HG02885 (cell line): ENCODE data around the gene ELOVL6.
"Not testable (repeated sequence)": the region's sequence is repeated elsewhere in the genome, so short reads cannot be mapped to it uniquely, and the experiment has no call there.

ENCODE experiments used
- ATAC-seq: cut with Tn5 transposase; IDR thresholded peaks from one replicate; pipeline ENCODE4 v1.9.1; 2021; ENCODE audit warnings: mild to moderate bottlenecking; ENCODE audit not compliant: unreplicated experiment, poor library complexity

The ELOVL6 gene

DNA sequence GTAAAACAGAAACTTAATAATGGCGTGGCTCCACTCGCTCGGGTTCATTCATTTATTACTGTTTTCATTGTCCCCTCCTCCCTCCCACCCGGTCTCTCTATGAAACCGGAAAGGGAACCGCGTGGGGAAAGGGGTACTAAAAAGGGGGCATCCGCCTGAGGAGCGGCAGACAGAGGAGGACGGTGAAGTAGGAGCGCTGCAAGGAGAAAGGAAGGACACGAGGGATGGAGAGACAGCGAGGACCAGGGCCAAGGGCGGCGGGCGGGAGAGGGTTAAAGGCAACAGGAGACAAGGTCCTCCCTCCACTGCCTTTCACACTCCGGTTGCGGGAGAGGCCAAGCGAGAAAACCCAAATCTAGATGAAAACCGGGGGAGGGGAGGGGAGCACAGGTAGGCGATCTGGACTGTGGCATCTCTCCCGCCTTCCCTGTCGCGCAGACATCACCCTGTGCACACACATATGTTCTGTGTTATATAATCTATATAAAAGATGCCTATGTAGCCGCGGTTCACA lies 829 bp downstream of the ELOVL6 start:
- peak; percentile 18 for ATAC-seq

DNA sequence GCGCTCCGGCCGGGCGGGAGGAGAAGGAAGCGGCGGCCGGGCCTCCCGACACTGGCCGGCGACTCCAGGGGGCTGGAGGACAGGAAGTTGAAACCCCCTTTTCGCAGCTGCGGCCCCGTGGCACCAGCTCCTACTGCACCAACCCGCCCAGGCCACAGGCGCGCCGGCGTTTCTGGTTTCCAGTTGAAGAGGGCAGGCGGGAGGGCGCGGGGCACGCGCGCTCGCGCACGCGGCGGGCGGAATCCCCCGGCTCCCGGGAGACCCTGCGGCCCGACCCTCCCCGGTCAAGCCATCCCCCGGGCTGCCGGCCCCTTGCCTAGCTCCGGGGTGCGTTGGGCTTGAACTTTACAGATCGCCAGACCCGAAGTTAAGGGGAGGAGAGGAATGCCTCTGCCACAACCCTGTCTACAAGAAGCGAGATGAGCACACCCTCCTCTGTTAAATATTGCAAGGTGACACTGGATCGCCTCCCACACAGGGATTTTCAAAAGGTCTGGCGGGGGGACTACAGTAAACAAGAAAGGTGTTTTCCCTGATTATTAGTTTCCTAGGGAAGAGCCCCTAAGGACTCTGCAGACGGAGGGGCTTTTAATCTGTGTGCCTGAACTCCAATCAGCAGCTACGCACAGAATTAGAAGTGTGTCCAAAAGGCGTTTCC lies 1.4 kb downstream of the ELOVL6 start:
- peak; percentile 27 for ATAC-seq

DNA sequence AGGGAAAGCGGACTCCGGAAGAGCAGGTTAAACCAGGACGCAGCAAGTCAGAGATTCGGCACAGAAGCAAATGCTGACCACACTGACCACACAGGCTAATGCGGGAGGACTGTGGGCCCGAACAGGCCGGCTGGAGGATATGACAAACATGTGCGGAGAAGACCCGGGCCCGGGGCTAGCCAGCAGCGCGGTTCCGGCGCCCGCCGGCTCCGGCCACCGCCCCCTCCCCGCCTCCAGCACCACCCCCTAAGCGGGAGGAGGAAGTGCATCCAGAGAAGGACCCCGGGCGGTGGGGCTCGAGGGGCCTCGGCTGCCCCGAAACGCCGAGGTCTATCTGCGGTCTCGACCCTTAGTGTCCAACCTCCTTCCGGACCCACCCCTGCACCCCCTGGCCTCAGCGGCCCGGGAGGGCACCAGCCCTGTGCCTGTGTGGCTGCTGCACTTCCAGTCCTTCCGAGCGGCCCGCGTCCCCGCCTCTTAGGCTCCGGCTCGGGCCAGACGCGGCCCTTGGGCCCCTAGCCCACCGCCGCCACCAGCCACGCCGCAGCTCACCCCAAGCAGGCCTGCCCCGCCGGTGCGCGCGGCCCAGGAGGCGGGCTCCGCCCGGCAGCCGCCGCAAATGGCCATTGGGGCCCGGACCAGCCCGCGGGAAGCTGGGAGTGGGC lies 2.1 kb downstream of the ELOVL6 start:
- ATAC-seq = peak; percentile 31

DNA sequence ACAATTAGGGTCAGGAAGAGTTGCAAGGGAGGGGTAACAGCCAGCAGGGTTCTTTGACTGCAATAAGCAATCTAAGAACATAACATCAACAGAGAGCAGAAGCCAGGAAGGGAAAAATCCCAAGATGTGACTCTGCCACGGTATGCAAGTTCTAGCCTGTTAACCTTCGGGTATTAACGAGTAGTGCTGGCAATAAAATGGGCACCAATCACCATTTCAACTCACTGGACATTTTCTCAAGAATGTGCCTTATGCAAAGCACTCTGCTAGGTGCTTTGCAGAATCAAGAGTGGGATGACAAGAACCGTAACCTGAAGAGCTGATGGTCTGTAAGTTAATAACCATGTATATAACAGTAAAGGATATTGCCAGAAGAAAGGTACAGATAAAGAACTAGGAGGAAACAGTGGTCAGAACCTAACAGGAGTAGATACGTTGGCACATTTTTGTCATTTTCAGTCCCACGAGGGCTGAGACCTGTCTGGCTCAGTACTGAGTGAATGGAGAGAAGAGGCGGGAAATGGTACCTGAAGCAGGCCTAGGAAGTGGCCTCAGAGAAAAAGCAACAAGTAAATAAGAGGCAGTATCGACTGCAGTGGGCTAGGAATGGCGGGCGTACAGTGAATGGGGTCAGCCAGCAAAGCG lies 2.7 kb downstream of the ELOVL6 start:
- ATAC-seq = peak; percentile 1

DNA sequence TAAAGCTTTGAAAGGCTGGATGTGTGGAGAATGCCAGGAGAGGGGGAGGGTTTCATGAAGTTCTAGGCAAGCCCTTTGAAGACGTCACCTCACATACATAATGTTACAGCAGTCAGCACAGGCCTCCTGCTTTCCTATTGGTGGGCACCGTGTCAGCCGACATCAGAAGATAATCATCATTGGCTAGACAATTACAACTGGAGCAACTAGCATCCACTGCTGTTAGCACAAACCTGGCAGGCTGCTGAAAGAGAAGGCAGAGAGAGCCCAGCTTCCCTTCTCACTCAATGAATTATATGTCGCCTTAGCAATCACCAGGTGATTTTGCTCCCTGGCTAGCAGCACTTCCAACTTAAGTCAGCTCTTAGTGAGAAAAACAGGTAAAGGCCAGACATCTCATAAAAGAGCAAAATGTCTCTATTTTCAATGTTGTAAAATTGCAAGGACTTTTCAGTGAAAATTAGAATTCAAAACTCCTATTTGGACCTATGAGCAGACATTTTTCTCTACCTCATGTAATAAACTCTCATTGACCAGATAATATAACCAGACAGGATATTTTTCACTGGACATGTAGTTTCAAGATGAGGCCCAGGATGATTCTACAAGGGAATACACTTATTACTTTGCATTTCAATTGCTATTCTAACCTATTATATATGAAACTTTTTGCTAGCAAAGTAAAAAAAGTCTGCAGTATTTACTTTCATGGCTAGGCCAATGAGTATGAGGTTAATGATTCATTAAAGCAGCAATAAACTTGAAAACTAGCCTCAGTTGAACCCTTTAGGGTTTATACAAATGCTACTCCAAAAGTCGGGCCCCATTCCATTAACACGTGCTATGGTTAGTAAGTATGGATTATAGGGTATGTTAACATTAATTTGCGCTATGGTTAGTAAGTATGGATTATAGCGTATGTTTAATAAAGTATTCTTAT lies 4.3 kb downstream of the ELOVL6 start:
- peak; percentile 77 for ATAC-seq

DNA sequence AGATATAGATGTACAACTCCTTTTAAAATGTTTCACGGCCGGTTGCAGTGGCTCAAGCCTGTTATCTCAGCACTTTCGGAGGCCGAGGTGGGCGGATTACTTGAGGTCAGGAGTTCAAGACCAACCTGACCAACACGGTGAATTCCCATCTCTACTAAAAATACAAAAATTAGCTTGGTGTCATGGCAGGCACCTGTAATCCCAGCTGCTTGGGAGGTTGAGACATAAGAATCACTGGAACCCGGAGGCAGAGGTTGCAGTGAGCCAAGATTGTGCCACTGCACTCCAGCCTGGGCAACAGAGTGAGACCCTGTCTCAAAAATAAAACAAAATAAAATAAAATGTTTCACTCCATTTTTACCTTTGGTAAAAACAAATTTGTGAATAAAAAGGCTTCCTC lies 5.1 kb downstream of the ELOVL6 start:
- ATAC-seq = not testable (repeated sequence)

DNA sequence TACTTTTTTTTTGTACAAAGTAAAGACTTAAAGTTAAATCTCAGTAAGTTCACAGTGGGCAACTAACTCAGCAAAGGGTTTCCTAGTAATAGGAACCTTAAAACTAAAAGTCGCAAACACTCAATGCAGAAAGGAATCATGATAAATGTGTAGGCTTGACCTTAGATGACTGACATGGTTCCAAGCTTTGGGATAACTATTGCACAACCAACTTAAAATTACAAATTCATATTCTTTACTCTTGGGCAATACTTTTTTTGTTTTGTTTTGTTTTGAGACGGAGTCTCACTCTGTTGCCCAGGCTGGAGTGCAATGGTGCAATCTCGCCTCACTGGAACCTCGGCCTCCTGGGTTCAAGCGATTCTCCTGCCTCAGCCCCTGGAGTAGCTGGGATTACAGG lies 8.2 kb downstream of the ELOVL6 start:
- no peak for ATAC-seq

DNA sequence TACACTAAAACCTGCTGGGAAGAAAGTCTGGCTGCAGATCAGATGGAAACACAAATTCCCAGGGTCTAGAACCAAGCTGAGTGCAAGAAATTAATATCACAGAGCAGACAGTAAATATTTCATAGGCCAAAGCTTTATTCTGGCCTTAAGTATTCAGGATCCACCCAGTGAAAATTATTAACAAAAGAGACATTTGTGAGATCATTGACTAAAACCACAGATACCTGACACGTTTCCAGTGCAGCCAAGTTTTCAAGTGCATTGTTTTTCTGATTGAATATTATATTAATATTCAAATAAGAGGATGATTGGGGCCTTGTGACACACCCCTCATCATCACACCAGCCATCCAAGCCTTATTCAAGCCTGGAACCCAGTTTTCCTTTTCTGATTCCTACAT lies 10.3 kb downstream of the ELOVL6 start:
- no peak for ATAC-seq

DNA sequence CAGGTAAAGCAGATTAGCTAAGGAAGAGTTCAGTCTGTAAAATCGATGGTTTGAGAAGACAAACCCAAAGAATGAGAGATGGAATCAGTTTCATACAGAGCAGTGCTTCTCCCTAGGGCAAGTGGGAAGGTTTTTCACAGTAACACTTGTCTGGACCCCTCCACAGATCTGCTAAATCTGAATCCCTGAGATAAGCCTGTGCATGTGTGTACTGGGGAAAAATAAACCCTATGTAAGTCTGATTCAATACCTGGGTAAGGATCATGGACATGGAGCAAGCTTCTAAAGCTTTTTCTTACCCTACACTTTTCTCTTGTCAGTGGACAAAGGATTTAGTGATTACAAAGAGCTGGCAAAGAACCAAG lies 13.6 kb downstream of the ELOVL6 start:
- ATAC-seq = no peak

DNA sequence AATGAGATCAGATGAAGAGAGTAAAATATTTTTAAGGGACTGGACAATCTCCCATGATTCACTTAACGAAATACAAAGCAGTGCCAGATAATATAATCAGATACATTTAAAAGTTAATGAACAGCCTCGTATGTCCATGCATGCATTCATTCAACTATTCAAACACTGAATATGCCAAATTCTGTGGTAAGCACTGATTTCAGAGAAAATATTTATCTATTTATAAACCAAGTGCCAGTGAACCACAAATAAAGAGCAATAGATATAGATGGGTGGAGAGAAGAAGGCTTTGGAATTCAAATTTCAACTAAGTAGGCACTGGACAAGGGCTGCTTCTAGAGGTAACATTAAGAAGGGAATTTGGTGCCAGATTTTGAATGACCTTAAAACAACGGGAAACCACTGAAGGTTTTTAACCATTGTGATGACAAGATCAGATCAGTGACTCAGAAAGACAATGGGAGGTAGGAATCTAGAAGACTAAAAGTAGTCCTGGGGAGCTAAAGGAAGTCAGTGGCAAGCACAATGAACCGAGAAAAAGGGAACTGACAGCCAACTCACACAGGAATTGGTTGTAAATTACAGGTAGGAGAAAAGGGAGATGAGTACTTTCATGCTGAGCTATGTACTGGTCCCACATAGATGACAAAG lies 14.2 kb downstream of the ELOVL6 start:
- peak; percentile 52 for ATAC-seq

DNA sequence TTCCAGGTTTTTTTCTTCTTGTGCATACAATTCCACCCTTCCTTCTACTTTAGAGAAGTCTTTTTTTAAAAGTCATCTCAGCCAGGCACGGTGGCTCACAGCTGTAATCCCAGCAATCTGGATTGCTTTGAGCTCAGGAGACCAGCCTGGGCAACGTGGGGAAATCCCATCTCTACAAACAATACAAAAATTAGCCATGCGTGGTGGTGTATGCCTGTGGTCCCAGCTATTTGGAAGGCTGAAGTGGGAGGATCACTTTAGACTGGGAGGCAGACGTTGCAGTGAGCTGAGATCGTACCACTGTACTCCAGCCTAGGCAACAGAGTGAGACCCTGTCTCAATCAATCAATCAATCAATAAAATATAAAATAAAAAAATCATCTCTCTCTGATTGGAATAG lies 14.8 kb downstream of the ELOVL6 start:
- ATAC-seq = no peak

DNA sequence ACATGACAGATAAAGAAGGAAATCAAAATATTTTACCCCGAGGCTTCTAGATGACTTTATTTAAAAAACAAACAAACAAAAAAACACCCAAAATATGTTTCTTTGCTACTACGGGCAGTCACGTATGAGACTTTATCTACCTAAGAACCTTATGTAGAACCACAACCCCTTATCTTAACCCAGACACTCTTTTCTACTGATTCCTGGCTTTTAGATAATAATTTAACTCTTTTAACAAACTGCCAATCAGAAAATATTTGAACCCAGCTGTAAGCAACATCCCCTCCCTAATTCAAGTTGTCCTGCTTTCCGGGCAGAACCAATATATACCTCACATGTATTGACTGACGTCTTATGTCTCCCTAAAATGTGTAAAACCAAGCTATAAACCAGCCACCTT lies 15.4 kb downstream of the ELOVL6 start:
- no peak for ATAC-seq

DNA sequence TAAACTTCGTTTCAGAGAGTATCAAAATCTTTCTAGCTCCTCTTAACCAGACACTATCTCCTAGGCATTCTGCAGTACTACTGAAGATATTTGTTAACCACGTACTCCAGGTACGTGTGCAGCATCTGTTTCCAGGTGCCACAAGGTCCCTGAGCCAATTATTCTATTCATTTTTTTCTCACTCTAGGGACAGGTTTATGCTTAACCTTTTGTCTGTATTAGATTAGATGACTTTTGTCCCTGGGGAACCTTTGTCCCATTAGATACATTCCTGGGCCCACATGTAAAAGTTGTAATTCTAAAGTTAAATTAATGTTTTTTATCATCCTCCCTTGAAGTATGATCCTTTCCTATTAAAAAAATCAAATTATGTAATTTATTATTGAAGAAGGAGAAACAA lies 16.5 kb downstream of the ELOVL6 start:
- no peak for ATAC-seq

DNA sequence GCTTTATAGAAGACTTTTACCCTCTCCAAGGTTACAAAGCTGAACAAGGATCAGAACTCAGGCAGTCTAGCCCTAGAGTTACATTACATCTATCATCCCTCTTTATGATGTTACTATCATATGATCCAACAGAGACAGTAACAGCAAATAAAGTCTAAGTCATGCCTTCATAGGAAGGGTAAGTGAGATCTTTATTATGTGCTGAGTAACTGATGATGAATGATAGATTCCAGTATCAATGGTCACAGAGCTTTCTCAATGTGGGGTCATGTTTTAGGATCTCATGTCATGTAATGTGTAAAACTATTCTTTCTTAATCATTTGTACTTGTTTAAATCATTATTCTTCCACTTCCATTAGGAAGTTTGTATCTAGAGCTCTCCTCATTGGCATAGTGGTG lies 22.8 kb downstream of the ELOVL6 start:
- ATAC-seq = no peak

DNA sequence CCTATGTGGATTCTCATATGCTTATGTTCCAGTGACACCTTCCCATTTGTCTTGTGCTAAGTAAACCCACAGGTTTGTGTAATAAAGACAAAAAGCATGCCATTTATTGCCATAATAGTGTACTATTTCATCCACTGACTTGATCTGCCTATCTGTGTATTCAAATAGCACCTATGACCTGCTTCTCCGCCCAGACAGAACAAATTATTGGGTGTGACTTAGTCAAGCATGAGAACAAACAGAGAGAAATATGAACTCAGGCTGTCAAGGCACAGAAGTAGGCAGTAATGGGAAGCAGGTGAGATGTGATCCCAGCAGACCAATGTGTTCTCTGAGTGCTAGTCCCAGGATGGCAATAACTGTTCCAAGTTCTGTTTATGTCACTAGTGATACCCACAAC lies 25.4 kb downstream of the ELOVL6 start:
- no peak for ATAC-seq

DNA sequence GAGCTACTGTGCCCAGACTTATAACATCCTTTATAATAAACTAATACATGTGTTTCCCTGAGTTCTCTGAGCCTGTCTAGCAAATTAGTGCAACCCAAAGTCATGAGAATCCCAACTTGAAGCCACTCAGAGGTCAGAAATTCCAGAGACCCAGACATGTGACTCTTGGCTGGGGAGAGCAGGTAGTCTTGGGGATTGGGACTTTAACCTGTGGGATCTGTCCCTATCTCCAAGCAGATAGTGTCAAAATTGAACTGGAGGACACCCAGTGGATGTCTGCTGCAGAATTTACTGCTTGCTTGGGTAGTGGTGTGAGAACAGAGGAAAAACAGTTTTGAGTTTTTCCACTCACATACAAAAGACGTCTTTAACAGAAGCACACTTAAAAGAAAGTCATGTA lies 26.4 kb downstream of the ELOVL6 start:
- ATAC-seq = no peak

DNA sequence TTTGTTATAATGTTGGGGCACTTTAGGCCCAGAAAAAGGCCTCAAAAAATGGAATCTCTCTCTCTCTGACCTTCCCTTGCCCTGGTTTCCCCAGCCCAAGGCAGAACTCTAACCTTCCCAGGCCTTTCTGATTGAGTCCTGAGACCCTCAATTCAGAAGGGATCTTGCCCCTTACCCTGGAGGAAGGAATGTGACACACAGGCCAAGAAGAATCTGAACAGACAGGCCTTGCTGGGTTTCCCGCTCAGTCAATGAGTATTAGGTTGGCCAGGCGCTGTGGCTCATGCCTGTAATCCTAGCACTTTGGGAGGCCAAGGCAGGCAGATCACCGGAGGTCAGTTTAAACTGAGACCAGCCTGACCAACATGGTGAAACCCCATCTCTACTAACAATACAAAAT lies 27.6 kb downstream of the ELOVL6 start:
- ATAC-seq = no peak

DNA sequence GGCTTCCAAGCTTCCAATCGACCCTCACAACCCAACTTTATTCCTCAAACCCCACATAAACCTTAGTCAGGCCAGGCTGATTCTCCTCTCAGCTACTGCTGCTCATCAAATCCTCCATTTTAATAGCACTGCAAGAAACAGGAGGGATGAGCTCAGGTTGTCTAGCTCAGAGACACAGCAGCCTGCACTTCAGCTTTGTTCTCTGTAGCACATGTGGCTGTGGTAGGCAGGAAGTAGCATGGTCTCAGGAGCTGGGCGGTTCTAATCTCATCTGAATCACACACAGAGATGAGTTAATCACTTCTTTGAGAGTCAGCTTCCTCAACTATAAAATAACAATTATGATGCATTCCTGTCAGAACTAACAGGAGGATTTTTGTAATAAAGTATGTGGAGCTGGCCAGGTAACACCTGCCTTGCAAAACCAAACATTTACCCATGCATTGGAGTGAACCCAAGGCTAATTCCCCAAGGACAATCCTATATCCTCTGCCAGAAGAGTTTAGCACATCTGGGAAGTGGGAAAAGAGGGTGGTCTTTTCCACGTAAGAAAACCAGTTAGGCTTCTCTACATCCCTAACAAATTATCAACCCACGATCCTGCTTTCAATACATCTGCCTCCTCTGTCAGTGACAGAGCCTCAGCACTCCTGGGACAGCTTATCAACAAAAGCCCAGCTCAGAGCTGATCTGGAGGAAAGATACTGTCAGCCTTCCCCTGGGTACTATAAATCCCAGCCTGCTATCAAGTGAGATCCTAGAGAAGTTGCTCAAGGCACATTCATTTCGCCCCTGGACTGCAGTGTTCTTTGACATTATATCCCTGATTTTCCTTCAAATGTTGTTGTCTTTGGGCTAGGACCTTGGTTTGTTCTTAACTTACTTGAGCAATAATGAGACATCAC lies 32.8 kb downstream of the ELOVL6 start:
- peak; percentile 82 for ATAC-seq

DNA sequence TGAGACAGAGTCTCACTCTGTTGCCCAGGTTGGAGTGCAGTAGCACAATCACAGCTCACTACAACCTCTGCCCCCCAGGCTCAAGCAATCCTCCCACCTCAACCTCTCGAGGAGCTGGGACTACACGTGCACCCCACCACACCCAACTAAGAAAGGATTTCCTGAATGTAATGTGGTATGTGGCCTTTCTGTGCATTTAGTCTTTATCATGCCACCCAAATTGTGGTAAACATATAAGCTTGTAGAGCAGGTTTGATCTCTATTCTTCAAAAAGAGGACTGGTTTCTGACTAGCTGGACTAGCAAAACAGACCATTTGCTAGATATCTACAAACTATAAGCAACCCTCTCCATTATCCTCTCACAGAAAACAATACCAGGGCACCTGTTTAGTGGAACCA lies 33.6 kb downstream of the ELOVL6 start:
- ATAC-seq = no peak
